Head of caudate nucleus (tissue), 42 donors: Measurements from ENCODE around the gene FAM78B.
A peak's percentile ranks its signal among the peaks of the same experiment; 100 is the strongest.

Experiments used
- DNase-seq, 42 donors: peaks; one replicate each; pipeline versions ENCODE4 v3.0.0 to v3.0.0-alpha.2; 2020 to 2021; ENCODE audit warnings: mixed read lengths in 7 of 42
- intact Hi-C: fragments of 100-400 bp; cut with DNase I; formaldehyde crosslinking; loops from one replicate; pipeline ENCODE4 v1.15.0; 2022

The FAM78B gene, protein sequence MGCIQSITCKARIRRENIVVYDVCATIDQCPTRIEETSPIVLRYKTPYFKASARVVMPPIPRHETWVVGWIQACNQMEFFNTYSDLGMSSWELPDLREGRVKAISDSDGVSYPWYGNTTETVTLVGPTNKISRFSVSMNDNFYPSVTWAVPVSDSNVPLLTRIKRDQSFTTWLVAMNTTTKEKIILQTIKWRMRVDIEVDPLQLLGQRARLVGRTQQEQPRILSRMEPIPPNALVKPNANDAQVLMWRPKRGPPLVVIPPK

DNA sequence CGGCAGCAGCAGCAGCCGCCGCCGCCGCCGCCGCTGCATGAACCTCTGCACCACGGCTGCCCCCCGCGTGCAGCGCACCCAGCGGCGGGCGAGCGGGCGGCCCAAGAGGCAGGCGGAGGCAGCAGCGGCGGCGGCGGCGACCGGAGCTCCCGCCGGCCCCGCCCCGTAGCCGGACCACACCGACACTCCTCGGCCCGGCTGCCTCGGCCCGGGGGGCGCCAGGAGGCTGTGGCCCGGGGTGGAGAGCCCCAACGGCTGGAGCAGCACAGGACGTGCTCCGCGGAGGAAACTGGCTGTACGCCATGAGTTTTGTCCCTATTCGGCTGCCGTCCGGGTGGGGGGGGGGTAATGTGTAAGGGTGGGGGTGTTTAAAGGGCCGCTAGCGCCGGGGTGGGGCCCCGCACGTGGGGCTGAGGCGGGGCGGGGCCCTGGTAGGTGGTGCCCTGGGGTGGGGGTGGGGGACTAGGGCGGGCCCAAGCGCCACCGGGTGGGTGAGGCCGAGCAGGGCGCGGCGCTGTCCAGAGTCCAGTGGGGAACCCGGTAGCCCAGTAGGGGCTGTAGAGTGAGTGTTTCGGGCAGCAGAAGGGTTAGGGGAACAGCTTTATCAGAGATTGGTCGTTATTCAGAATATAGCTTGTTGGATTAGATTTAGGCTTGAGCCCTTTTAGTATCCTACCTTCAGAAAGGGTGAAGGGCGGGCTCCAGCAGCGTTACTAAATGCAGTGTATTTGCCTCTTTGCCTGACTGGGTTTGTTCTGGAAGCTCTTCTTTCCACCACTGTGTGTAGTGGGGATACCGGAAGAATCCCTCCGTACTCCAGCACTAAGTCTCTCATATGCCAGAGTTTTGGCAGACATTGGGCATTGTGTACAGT, at the start of gene FAM78B:
Gene FAM78B, minus strand, starts transcription at position 304 of the 874 bp plus-strand sequence. CDS start 753 bp downstream, outside the sequence.
- DNase-seq = peak; percentile 37 to 86 (median 70)
- intact Hi-C loops = no loop called here

DNA sequence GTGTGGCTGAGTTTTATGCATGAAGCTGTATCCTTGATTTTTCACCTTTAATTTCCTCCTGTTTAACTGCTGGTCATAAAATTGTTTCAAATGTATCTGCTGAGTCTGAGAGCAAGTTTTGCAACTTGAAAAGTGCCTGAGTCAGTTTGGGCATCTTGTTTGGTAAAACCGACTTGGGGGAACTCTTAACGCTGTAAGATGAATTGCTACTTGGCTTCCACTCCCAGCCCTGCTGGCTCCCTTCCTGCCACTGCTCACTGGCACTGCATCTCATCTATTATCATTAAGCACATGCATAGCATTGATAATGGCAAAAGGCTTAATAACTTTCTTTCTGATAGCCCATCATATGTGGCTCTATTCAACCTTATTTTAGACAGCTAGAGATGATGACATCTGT, 35.7 kb upstream of the FAM78B start:
- intact Hi-C loops = no loop called here

DNA sequence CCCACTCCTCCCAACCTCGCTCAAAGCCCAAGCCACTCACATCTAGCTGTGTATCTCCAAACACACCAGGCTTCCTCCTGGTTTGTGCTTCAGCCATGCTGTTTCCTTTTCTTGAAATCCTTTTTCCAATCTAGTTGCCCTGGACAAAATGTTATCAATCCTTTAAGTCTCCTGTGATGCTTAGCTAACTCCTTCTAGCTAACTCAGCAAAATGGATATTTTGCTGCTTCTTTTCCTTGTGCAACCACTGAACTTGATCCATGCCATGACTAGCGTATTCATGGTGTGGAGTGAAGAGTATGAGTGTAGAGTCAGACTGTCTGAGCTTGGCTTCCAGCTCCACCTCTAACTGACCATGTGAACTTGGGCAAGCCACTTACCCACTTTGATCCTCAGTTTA, 33.9 kb upstream of the FAM78B start:
- intact Hi-C loops = no loop called here
- DNase-seq = no peak

More for the DNA sequence above, 35.7 kb upstream of the FAM78B start:
- no peak for DNase-seq

DNA sequence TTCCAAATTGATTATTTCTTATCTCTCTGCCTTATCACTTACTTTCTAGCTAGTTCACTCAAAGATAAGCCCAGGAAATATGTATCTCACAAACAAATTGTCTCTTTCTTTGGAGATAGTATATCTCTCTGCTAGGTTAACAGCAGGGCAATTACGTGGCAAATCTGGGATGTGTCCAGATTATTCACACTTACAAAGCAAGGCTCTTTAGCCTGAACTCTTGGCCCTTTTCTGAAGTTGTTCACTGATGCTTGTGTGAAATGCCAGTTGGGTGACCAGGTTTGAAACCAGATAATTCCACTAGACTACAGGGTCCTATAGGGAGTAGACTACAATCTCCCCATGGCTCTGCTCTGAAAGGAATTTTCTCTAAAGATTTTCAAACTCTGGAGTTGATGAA, 30.8 kb upstream of the FAM78B start:
- DNase-seq = no peak
- intact Hi-C loops = no loop called here

- intact Hi-C loops = no loop called here
- DNase-seq = no peak
Measured at GRCh38 chr1:166197141-166197540, 30.3 kb upstream of the FAM78B start.

DNA sequence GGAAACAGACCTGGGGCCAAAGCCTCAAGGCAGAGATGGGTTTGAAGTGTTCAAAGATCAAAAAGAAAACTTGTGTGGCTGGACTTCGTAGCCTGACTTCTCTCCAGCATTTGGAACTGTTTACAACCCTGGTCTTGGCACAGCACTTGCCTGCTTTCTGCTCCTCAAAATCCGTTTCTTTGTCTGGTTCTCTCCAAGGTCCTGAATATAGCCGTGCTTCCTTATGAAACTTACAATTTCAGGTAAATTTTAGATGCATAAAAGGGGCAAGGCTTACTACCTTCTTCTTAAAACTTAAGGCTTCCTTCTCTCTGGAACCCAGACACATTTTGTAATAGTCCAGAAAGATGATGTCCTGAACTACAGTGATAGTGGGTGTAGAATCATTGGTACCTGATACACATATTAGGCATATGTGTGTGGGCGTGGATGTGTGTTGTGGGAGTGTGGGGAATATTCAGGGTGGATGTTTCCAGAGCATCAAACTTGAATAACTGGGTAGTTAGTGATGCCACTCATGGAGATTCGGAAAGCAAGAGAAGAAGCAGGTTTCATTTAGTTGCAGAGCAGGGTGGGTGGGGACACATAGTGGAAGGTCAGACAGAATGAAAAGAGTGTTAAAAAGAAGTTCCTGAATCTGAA, 26.4 kb upstream of the FAM78B start:
- intact Hi-C loops = no loop called here
- peak in 1 of 42 donors; percentile 9 for DNase-seq

- DNase-seq = no peak
- intact Hi-C loops = no loop called here
Measured at GRCh38 chr1:166190400-166190799, 23.6 kb upstream of the FAM78B start.

GRCh38 chr1:166189126-166189525, 22.3 kb upstream of the FAM78B start:
- intact Hi-C loops = no loop called here

GRCh38 chr1:166185526-166185925, 18.7 kb upstream of the FAM78B start:
- intact Hi-C loops = no loop called here
- DNase-seq = no peak

More at GRCh38 chr1:166189126-166189525, 22.3 kb upstream of the FAM78B start:
- DNase-seq = no peak

- intact Hi-C loops = no loop called here
- DNase-seq = peak in 9 of 42 donors; percentile 7 to 53 (median 24)
Measured at GRCh38 chr1:166184897-166185296, 18.1 kb upstream of the FAM78B start.

DNA sequence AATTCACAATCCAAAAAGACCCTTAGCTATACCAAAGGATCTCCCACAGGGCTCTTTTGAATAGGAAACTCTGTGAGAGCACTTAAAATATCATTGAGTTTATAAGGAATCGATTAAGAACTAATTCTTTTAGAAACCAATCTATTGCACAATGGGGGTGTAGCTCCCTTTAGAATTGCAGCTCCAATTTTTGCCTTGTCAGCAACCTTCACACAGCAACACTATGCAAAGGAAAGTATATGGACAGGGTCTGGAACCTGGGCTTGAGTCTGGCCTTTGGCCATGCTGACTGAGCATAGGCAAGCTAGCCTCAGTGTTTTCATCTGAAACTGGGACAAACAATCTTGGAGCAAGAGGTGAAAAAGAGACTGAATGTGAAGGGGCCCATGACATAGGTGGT, 17.2 kb upstream of the FAM78B start:
- intact Hi-C loops = no loop called here
- DNase-seq = no peak

DNA sequence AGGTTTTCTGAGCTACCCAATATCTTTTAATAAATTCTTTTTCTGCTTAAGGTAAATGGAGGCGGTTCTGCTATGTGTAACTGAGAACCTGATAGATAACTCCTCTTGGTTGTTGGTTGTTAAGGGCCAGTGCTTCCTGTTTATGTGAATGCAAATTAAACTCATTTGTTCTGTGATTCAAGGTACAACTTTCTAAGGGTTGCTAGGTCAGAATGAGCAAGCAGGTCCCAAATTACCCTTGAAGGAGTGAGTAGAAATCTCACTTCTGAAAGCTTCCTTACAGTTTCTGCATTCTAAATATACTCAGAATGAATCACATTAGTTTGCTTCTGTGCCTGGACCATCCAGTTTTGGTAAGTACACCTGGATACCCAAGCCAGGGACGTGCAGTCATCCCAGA, 15.5 kb upstream of the FAM78B start:
- intact Hi-C loops = no loop called here
- DNase-seq = no peak

GRCh38 chr1:166176416-166176815, 9.6 kb upstream of the FAM78B start:
- intact Hi-C loops = no loop called here
- no peak for DNase-seq

GRCh38 chr1:166175032-166175431, 8.2 kb upstream of the FAM78B start:
- intact Hi-C loops = no loop called here

GRCh38 chr1:166174108-166174507, 7.3 kb upstream of the FAM78B start:
- intact Hi-C loops = no loop called here
- DNase-seq = peak in 10 of 42 donors; percentile 12 to 53 (median 24)

More at GRCh38 chr1:166175032-166175431, 8.2 kb upstream of the FAM78B start:
- DNase-seq = no peak

DNA sequence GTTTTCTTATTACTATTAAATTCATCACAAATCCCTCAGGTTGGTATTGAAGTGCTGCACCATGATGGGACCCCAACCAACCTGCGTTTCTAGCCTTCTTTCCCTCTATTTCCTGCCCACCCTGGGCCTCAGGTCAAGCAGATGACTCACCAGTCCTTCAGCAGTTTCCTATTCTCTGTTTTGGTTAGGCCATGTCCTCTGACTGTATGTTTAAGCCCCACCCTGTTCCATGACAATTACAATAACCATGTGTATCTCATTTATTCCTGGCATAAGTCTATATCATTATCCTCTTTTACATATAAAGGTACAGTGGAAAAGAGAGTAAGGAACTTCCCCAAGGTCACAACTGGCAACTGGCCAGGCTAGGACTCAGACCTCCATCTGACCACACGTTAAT, 5.3 kb upstream of the FAM78B start:
- no peak for DNase-seq
- intact Hi-C loops = no loop called here

DNA sequence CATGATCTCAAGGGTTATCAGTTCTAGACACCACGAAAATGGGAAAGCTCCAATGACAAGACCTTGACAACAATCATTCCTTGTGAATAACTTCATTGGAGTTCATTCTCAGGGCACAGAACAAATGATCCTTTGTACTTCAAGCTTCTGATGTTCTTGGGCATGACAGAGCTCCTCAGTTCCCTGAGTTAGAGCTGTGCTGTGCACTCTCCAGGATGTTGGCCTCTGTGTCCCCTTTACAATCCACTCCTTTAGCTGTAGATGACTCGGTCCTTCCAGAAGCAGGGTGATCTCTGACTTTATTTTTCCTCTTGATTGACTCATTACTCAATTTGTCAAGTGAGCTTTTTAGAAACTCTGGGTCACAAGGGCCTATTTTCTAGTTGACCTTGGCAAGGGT, 3.9 kb upstream of the FAM78B start:
- DNase-seq = peak in 1 of 42 donors; percentile 7
- intact Hi-C loops = no loop called here

- DNase-seq = peak in 3 of 42 donors; percentile 5 to 47 (median 13)
Measured at GRCh38 chr1:166170075-166170474, 3.3 kb upstream of the FAM78B start.

GRCh38 chr1:166169182-166169581, 2.4 kb upstream of the FAM78B start:
- intact Hi-C loops = no loop called here
- DNase-seq = no peak

More at GRCh38 chr1:166170075-166170474, 3.3 kb upstream of the FAM78B start:
- intact Hi-C loops = no loop called here

DNA sequence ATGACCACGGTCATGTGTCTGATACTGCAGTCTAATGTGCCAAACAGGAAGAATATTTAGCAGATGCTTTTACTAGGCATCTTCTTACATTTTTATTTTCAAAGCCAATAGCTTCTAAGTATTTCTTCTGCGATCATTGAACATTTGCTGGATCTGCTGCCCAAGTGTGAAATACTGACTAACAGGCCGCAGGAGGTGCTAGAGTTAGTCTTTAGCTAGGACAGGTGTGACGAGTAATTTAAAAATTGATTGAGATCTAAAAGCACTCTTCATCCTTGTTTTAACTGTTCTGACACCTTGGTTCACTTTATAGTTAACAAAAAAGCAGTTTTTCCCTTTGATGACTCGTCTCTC, 748 bp upstream of the FAM78B start:
- peak in 6 of 42 donors; percentile 16 to 46 (median 24) for DNase-seq
- intact Hi-C loops = no loop called here
